Brain microvascular endothelial cell (primary cell): ENCODE data around the gene SLC38A1.

Source experiments
- DNase-seq: peaks from one replicate; pipeline ENCODE4 v3.0.0-alpha.2; 2020
- H3K27ac ChIP-seq: fragments of 250-450 bp; sonication (Bioruptor Pico); 2 replicates; pipeline ENCODE4 v1.5.1; 2020; ENCODE audit warnings: mild to moderate bottlenecking, moderate library complexity
- H3K27me3 ChIP-seq: fragments of 250-450 bp; sonication (Bioruptor Pico); replicated peaks from 2 replicates; pipeline ENCODE4 v1.5.1; 2020; ENCODE audit warnings: mild to moderate bottlenecking
- H3K36me3 ChIP-seq: fragments of 250-450 bp; sonication (Bioruptor Pico); replicated peaks from 2 replicates; pipeline ENCODE4 v1.5.1; 2020; ENCODE audit warnings: mild to moderate bottlenecking
- H3K4me3 ChIP-seq: 2 replicates; pipeline ENCODE4 v1.5.1; 2011; ENCODE audit warnings: low read depth, mild to moderate bottlenecking, control low read depth, low read length, moderate library complexity
- in situ Hi-C: cut with HindIII; loops from 2 replicates; pipeline ENCODE4 v1.10.0; 2017; ENCODE audit warnings: low sequenced_read_pairs, low pct_ligation_motif_present
- TF ChIP-seq, protein P1 (sequence below): IDR thresholded peaks from 2 replicates; pipeline ENCODE4 v1.5.1; 2011; ENCODE audit warnings: low read depth, mild to moderate bottlenecking, moderate library complexity, low read length, control low read depth, inconsistent platforms; ENCODE audit errors: missing control alignments

SLC38A1 gene

DNA sequence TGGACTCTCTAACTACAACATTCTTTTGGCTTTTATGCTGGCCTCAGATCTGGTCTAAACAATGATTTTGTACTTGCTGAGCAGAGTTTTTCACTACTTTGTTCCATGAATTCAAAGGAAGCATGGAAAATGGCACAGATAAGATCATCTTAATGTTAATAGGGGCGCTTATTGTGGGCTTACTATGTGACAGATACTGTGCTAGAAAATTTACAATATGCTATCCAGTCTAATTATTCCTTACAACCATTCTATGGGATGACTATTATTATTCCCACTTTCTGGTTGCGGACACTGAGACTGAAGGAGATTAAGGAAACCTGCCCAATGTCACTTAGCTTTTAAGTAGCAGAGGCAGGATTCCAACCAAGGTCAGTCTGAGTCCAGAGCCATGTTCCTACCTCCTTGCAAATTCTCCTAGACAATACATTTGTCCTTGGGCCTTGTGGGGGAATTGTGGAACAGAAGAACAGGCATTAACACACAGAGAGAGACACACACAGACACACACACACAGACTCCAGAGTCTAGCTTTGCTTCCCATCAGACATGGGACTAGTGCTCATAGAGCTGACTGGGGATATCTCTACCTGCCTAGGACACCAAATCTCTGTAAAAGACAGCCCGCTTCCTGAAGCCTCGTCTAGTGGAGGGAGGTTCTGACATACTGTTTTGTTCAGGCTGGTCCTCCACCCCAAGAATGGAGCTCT lies 107.7 kb downstream of the SLC38A1 start:
- in situ Hi-C loops, result no loop called here
- Histone ChIP-seq H3K36me3 (no peaks in the 10 kb centered on the region), H3K4me3 (no peak overlapping the region), H3K27ac (no peak overlapping the region), H3K27me3 (no peaks in the 10 kb centered on the region)
- no peak for DNase-seq
- TF ChIP-seq, protein P1, sequence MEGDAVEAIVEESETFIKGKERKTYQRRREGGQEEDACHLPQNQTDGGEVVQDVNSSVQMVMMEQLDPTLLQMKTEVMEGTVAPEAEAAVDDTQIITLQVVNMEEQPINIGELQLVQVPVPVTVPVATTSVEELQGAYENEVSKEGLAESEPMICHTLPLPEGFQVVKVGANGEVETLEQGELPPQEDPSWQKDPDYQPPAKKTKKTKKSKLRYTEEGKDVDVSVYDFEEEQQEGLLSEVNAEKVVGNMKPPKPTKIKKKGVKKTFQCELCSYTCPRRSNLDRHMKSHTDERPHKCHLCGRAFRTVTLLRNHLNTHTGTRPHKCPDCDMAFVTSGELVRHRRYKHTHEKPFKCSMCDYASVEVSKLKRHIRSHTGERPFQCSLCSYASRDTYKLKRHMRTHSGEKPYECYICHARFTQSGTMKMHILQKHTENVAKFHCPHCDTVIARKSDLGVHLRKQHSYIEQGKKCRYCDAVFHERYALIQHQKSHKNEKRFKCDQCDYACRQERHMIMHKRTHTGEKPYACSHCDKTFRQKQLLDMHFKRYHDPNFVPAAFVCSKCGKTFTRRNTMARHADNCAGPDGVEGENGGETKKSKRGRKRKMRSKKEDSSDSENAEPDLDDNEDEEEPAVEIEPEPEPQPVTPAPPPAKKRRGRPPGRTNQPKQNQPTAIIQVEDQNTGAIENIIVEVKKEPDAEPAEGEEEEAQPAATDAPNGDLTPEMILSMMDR, result no peak

- TF ChIP-seq, protein P1, result no peak
- DNase-seq, result no peak
- Histone ChIP-seq H3K4me3 (no peak overlapping the region), H3K27me3 (no peaks in the 10 kb centered on the region), H3K36me3 (no peaks in the 10 kb centered on the region), H3K27ac (no peak overlapping the region)
- in situ Hi-C loops, result no loop called here
Observed at GRCh38 chr12:46160101-46160980, 108.5 kb downstream of the SLC38A1 start.

DNA sequence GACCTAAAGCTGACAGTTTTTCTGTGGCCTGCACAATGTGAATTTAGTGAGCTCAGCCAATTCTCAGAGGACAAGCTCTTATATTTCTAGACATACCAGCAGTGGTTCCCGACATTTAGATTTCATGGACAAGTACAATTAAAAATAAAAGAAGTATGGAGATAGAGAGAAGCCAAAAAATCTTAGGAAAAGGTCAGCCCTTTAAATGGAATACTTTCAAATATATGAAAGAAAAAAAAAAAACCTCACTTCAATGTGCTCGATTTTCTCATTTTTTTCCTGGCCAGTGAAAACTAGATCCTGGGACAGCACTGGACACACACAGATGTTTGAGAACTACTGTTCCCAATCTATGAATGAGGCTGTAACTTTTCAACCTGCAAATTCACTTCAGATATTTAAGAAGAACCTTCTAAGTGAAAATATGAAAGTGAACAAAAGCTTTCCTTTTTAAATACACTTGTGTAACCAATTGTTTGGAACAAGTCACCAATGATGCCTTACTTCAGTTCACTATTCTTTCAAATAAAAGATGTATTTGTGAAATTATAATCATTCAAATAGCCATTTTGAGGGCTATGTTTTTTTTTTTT lies 109.4 kb downstream of the SLC38A1 start:
- H3K4me3 ChIP-seq, result no peak overlapping the region
- no peaks in the 10 kb centered on the region for H3K36me3 ChIP-seq
- TF ChIP-seq, protein P1, result no peak
- DNase-seq, result no peak
- H3K27me3 ChIP-seq, result no peaks in the 10 kb centered on the region
- in situ Hi-C loops, result no loop called here
- no peak overlapping the region for H3K27ac ChIP-seq

GRCh38 chr12:46158501-46158900 lies 110.3 kb downstream of the SLC38A1 start:
- TF ChIP-seq, protein P1, result no peak
- H3K36me3 ChIP-seq, result no peaks in the 10 kb centered on the region
- in situ Hi-C loops, result no loop called here
- no peaks in the 10 kb centered on the region for H3K27me3 ChIP-seq
- no peak for DNase-seq
- no peak overlapping the region for H3K4me3 ChIP-seq
- H3K27ac ChIP-seq, result no peak overlapping the region

DNA sequence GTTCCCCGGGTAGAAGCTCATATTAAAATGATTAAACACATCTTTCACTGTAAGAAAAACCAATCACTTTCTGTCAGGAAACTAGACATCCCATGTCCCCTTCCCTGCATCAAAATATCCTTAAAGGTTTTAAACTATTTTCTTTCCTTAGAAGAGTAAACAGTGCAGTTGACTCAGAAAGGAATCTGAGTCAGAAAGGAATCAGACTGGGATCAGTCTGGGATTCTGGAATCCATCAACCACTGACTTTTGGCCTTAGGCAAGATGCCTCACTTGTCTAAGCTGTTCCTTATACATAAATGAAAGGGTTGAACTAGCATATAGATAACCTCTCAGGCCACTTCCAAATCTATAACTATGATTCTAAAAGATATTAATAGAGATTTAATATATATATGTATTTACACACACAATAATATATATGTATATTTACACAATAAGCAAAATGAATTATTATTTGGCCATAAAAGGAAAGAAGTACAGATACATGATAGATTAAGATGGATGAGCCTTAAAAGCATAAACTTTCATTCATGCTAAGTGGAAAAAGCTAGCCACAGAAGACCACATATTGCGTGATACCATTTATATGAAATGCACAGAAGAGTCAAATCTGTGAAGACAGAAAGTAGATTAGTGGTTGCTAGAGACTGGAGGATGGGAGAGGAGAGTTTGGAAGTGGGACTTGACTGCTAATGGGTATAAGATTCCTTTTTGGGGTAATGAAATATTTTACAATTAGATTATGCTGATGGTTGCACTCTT lies 114.4 kb downstream of the SLC38A1 start:
- in situ Hi-C loops, result no loop called here
- TF ChIP-seq, protein P1, result no peak
- Histone ChIP-seq H3K36me3 (no peaks in the 10 kb centered on the region), H3K27me3 (no peaks in the 10 kb centered on the region), H3K27ac (no peak overlapping the region), H3K4me3 (no peak overlapping the region)
- DNase-seq, result peak; percentile 40
